GM21381 (cell line): ENCODE measurements around the gene RGPD5.
"Not testable (repeated sequence)": the region's sequence is repeated elsewhere in the genome, so short reads cannot be mapped to it uniquely, and the experiment has no call there.

Experiments
- ATAC-seq: cut with Tn5 transposase; IDR thresholded peaks from one replicate; pipeline ENCODE4 v1.9.1; 2021; ENCODE audit warnings: mild to moderate bottlenecking, moderate library complexity; ENCODE audit not compliant: unreplicated experiment

The RGPD5 gene

GRCh38 chr2:109794074-109794737, at the start of gene RGPD5:
Gene RGPD5, plus strand, starts transcription at chr2:109794305. Its CDS starts 161 bp downstream, at chr2:109794466.
- peak; percentile 99 for ATAC-seq

- not testable (repeated sequence) for ATAC-seq
These were observed 42.5 kb upstream of the RGPD5 start for GRCh38 chr2:109751572-109751971.

- not testable (repeated sequence) for ATAC-seq
These were observed 36.8 kb upstream of the RGPD5 start for GRCh38 chr2:109757163-109757824.

GRCh38 chr2:109760265-109761042, 33.7 kb upstream of the RGPD5 start:
- ATAC-seq, result not testable (repeated sequence)

- ATAC-seq, result not testable (repeated sequence)
These were observed 33.1 kb upstream of the RGPD5 start for GRCh38 chr2:109761043-109761454.

GRCh38 chr2:109761976-109762375, 32.1 kb upstream of the RGPD5 start:
- ATAC-seq, result not testable (repeated sequence)

DNA sequence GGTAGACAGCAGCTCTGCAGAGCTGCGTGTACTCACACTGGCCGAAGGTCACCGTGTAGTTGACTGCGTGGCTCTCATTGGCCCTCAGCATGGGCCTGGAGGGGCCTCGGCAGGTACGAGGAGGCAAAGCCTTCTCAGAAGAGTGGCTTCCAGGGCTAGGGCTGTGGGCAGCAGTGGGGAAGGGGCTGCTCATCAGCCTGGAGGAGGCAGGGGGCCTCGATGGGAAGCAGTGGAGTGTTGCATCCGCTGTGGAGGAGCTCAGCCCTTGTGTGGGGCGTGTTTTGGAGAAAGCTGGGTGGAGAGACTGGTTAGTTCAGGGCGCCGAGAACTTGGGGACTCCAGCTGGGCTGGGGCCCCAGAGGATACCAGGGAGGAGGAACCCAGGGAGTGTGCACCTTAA, 28.0 kb upstream of the RGPD5 start:
- ATAC-seq, result not testable (repeated sequence)

- not testable (repeated sequence) for ATAC-seq
These were observed 27.1 kb upstream of the RGPD5 start for GRCh38 chr2:109766886-109767578.

DNA sequence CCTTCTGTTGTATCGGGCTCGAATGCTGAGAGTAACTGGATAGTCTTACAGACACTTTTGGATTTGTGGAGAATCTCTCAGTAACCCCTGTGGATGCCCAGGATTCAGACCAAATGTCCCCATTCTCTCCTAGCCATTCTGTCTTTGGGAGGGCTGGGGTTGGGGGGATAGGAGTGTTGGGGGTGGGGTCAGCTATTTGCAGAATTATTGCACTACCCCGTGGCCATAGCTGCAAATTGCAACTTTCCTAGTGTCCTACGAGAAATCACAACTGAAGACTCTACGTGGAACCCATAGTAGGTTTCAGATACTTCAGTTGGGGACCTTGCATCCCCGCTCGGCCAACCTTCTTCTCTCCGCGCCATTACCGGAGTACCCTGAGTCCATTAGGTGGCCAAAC, 25.2 kb upstream of the RGPD5 start:
- ATAC-seq, result not testable (repeated sequence)

- not testable (repeated sequence) for ATAC-seq
These were observed 15.0 kb upstream of the RGPD5 start for GRCh38 chr2:109779118-109779517.

DNA sequence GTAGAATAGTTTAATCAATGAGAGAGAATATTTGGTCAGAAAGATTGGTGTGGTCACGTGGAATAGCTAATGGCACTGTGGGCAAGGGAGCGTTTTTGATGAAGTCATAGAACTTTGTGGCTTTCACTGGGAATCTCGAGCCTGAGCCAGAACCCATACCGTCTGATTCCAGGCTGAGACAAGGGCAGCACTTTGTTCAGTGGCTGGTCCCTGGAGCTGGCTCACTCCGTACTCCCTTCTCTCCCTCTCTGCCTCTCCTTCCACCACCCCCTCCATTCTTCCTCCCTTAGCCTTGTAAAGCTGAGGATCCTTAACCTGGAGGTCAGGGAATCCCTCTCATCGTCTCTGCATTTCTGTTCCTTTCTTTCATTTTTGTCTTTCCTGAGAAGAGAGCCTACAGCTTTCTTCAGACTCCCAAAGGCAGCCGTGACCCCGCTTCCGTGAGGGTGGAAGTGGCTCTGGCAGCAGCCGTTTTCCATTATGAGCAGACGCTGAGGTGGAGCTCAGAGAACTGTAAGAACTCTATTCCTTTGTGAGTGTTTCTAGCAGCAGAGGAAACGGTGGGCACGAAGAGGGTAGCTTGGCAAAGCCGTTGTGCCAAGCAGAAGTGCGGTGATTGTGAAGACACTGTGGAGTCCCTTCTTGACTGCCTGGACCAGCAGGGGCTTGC, 12.8 kb upstream of the RGPD5 start:
- not testable (repeated sequence) for ATAC-seq

DNA sequence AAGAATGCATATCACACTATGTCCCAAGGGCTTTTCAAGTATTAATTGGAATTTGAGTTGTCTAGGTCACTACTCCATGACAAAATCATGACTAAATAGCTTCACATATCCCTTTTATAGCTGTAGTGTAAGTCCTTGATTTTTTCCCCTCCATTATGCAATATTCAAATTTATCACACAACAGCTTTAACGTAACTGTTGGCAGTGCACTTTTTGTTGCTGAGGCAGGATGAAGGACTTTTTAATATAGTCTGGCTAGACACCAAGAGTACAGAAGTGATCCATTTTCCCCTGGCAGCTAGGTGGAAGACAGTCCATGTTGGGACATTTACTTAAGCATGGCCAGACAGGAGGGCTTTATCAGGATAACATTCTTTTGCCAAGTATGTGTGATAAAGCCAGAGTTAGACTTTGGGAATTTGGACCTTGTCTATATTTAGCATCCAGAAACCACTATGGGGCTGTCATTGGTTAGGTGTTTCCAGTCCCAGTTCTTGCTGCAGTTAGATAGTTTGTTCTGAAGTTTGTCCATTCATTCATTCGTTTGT, 11.6 kb upstream of the RGPD5 start:
- not testable (repeated sequence) for ATAC-seq

DNA sequence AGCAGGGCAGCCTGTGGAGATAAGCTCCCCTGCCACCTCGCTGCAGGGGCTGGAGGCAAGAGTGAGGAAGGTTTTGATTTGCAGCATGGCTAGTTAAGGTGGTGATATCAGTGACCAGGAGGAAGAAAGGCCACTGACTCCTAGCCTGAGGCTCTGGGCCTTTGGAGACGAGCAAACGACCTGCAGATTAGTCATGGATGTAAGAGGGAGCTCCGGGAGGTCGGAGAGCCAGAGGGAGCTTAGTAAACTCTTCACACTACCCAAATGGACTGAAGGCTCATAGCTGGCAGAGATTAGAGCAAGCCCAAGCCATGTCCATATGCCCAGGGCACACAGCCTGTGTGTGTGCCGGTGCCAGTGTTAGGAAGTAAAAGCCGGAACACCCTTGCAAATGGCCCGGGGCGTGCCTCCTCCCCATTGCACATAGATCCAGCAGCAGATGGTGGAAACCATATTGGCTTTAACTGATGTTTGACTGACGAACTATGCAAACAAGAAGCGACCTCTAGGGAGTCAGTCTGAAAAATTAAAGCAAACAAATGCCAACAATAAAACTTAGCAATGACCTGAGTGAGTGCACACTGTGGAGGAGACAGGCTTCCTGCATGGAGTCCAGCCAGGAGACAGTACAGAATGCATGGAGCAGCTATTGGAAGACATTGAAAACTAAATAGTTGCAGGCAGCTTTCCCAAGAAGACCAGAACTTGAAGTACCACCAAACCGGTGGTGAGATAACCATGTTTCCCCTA, 2.4 kb upstream of the RGPD5 start:
- ATAC-seq, result not testable (repeated sequence)

DNA sequence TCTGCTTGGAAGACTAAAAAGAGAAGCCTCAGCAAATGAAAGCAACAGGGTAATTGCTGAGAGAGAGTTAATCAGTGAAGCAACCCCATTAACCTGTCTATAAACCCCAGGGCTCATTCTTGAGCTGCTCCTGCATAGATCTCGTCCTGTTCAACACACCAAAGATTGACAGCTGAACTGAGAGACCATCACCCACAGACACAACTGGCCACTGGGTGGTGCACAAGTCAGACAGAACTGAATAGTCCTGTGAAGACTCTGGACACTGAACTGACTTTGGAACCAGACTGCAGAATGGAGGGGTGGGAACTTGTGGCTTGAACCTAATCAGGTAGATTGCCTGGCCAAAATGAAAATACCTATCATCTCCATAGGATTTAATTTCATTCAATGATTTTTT, 1.4 kb upstream of the RGPD5 start:
- not testable (repeated sequence) for ATAC-seq

DNA sequence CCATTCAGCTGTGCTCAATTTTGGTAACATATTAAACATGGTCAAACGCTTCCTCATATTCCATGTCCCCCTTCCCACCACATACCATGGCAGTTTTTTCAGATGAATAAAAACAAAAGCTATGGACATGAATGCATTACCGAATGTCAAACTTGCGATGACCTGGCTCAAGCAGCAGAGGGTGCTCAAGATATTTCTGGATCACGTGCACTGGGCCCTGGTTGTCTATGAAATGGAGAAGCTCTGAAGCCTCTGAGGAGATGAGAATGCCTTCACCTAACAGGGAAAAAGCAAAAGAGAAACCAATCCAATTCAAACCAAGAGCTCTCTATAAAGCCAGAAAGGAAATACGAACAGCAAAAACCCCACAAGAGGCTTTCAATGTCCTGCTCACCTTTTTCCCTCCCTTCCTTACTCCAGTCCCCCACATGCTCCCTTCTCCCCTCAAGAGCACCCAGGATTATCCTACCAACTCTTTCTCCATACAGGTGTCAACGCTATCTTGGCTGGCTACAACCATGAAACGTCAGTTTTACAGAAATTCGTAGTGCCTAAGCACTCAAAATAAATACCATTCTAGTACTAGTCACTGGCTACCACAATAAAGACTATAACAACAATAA, 77.1 kb downstream of the RGPD5 start:
- peak; percentile 43 for ATAC-seq

GRCh38 chr2:109876625-109877024, 82.5 kb downstream of the RGPD5 start:
- ATAC-seq, result not testable (repeated sequence)

DNA sequence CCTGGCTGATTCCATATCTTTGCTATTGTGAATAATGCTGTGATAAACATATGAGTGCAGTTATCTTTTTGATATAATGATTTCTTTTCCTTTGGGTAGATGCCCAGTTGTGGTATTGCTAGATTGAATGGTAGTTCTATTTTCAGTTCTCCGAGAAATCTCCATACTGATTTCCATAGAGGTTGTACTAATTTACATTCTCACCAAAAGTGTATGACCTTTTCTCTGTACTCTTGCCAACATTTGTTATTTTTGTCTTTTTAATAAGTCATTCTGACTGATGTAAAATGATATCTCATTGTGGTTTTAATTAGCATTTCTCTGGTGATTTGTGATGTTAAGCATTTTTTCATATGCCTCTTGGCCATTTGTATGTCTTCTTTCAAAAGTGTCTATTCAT, 88.0 kb downstream of the RGPD5 start:
- ATAC-seq, result not testable (repeated sequence)

DNA sequence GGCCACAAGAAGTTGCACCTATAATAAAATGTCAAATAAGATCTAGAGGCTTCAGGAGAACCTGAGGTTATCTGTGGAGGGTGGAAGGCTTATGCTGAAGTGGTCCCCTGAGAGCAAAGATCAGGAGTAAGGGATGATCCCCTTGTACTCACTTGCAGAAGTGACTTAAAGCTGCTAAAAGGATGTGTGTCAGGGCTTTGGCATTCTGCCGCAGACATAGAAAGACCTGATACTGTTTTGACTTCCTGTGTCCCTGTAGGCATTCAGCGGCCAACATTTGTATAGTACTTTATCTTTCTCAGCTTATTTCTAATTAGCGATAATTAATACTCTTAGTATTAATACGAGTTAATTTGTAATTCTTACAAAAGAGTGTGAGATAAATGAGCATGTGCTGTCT, 94.3 kb downstream of the RGPD5 start:
- not testable (repeated sequence) for ATAC-seq

GRCh38 chr2:109889909-109890308, 95.8 kb downstream of the RGPD5 start:
- not testable (repeated sequence) for ATAC-seq
